HG03558 (cell line): ENCODE results near the gene NAT10.
"Not testable (repeated sequence)": the region's sequence is repeated elsewhere in the genome, so short reads cannot be mapped to it uniquely, and the experiment has no call there.

Experiments used
- ATAC-seq: cut with Tn5 transposase; IDR thresholded peaks from one replicate; pipeline ENCODE4 v1.9.1; 2021; ENCODE audit warnings: moderate number of reproducible peaks; ENCODE audit not compliant: unreplicated experiment; ENCODE audit errors: extremely low read depth

The NAT10 gene

DNA sequence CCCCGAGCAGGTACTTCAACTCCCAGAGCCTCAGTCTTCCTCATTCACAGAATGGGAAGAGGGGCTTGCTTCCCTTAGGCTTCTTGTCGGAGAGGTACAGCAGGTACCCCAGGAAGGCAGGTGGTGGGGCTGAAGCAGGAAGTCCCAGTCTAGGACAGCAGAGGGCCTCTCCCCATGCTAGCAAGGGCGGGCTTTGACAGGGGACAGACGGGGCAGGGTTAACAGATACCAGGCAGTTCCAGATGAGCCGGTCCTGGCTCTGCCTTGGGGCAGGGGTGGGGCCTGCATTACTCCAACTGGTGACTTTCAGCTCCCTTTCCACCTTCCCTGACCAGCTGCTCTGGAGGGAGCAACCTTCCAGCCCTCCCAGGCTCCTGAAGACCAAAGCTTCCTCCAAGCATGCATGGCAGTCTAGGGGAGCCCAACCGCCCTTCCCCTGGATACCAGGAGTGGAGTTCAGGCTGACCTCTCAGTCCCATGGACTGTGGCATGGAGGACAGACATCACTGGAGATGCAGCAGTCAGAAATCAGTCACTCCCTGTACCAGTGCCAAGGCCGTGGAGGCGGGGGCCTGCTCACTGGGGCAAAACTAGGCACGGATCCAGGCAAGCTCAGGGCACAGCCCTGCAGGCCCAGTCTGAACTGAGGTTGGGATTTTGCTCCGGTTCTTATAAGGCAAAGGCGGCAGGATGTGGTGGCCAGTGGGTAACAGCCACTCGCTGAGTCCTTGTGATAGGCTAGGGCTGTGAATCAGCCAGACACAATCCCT lies 60.5 kb downstream of the NAT10 start:
- ATAC-seq: no peak

- no peak for ATAC-seq
Observed at GRCh38 chr11:34166806-34167740, 61.6 kb downstream of the NAT10 start.

- ATAC-seq: no peak
Observed at GRCh38 chr11:34167961-34168360, 62.5 kb downstream of the NAT10 start.

- no peak for ATAC-seq
Observed at GRCh38 chr11:34168642-34169420, 63.4 kb downstream of the NAT10 start.

GRCh38 chr11:34169686-34170085 lies 64.3 kb downstream of the NAT10 start:
- no peak for ATAC-seq

DNA sequence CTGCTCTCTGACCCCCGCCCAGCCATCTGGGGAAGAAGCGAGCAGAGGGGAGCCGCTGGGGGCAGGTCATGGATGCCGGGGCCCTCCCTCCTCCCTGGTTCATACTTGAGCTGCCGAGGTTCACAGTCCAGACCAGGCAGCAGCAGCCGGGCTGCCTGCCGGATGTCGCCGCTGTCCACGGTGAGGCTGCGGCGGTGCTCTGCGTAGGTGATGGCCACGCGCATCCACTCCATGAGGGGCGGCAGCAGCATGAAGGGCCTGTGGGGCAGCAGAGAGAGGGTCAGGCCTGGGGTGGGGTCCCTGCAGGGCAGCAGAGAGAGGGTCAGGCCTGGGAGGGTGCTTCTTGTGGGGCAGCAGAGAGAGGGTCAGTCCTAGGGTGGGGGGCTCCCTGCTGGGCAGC lies 67.6 kb downstream of the NAT10 start:
- ATAC-seq: no peak

- peak; percentile 49 for ATAC-seq
Observed at GRCh38 chr11:34174412-34175041, 69.1 kb downstream of the NAT10 start.

DNA sequence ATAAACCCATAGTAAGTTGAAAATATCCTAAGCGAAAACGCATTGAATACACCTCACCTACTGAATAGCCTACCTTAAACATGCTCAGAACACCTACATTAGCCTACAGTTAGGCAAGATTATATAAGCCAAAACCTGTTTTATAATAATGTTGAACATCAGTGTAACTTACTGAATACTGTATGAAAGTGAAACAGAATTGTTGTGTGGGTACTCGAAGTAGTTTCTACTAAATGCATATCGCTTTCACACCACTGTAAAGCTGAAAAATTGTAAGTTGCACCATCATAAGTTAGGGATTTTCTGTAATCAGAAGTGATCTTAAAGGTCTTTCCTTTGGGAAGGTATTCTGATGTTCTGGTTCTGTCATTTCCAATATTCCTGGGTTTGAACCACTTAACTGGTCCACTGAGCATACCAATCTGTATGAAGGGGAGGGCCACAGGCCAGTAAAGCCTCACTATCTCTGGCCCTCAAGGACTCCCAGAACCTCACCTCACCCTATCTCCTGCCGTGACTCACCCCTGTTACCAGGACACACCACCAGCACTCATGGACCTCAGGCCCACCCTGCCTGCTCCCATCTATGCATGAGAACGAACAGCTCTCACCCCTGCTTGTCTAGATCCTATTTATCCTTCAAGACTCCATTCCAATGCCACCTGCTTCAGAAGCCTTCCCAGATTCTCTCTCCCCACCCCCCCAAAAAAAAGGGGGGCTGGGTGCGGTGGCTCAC lies 70.0 kb downstream of the NAT10 start:
- no peak for ATAC-seq

DNA sequence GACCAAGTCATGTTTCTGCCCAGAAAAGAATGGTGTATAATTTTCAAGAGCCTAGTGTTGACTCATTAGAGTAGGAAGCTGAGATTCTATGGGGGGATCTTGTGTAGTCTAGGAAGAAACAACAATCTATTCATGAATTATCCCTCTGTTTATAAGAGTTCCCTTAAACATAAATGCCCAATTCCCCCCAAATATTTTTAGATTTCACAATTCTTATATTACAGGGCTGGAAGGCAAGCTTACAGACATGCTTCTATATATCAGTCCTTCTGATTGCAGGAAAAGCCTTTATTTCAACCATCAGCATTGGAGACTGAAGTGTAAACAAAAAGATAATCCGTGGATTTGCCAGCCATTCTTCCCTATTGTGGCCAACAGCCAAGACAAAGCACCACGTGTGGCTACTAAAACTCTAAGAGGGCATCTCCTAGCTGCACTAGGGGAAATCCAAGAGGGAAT lies 71.4 kb downstream of the NAT10 start:
- ATAC-seq: no peak

DNA sequence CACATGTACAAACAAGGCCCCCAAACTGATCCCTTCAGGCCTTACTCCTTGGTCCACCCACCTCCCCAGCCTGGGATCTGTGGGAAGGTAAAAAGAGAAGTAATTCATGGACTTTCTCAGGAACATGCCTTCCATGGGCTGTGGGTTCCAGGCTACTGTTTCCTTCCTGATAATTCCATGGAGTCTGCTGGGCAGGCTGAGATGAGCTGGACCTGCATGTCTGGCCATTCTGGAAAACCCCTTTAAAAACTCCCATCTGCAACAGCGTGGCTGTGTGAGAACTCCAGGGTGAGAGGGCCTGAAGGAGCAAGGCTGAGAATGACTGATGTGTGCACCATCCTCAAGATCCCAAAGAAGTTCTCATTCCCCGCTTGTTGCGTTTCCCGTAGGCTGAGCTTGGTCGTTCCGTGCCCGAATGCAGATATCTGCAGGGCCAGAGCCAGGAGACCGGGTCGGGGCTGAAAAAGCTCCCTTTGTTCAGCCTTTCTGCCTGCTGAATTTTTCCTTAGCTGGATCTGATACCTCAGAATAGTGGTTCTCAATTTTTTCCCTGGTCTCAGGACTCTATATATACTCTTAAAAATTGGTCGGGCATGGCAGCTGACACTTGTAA lies 72.9 kb downstream of the NAT10 start:
- ATAC-seq: no peak

DNA sequence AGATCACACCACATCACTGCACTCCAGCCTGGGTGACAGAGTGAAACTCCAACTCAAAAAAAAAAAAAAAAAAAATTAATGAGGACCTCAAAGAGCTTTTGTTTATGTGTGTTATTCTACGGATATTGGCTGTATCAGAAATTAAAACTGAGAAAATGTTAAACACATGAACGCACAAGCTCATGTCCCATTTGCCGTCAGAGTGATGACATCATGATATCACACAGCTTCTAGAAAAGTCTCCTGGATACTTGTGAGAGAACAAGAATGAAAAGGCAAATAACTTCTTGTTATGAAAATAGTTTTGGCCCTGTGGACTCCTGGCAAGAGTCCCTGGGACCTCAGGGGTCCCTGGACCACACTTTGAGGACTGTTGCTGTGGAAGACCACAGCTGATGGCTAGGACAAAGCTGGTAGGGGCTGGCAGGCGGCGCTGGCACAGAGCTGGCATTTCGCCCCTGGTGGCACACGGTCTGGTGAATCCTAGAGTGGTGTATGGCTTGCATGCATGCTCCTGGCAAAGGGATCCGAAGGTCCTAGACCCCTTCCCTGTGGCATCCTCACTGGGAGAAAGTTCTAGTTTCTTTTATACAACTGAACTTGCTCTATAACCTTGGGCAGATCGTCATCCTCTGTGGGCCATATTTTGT lies 73.7 kb downstream of the NAT10 start:
- no peak for ATAC-seq

DNA sequence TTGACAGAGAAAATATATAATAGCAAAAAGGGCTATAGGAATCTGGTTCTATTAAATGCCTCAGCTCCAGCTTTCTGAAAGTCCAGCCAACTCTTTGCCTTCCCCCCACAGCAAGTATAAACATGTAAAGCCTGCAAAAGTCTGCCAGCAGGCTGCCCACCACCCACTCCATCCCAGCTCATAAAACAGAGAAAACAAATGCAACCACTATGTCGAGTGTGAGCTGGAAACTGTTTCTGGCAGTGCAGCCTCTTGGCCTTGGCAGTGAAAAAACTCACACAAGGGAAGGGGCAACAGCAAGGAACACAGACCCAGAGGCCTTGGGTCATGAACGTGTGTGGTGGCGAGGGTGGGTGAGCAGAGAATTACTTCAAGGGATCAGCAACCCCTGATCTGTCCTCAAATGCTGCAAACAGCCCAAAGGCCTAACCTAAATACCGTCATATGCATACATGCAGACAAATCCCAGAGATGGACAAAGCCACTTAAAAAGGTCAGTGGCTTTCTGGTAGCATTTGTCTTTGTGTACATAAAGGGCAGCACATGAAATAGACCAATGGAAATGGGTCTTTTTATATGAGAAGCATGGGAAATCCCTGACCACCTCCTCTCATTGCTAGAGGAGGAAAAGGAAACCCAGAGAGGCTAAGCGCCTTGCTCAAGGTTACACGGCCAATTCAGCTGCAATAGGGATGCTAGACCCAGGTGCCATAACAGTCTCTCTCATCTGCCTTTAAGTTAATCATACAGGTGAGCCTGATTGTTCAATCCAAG lies 74.8 kb downstream of the NAT10 start:
- ATAC-seq: no peak

DNA sequence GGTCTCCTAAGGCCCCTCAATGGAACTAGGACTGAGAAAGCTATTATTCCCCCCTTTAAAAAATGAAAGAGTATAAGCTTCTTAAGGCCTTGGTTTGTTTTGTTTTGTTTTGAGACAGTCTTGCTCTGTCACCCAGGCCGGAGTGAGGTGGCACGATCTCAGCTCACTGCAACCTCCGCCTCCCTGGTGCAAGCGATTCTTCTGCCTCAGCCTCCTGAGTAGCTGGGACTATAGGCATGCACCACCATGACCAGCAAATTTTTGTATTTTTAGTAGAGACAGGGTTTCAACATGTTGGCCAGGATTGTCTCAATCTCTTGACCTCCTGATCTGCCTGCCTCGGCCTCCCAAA lies 75.4 kb downstream of the NAT10 start:
- ATAC-seq: not testable (repeated sequence)

DNA sequence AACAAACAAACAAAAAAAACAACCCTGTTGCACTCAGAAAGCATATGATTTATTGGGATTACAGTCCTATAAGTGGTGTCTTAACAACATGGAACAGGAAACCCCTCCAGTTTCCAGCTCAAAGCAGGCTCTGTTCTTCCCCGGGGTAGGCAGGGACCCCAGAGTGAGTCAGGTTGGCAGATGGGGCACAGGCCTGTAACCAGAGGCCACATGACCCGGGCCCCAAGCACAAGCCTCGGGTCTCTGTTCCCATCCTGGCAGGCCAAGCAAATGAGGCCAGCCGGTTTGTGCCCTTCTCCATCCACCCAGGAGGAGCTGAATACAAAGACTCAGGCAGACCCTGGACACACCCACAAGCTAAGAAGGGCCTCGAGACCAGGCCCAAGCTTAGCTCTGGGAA lies 75.8 kb downstream of the NAT10 start:
- ATAC-seq: no peak

DNA sequence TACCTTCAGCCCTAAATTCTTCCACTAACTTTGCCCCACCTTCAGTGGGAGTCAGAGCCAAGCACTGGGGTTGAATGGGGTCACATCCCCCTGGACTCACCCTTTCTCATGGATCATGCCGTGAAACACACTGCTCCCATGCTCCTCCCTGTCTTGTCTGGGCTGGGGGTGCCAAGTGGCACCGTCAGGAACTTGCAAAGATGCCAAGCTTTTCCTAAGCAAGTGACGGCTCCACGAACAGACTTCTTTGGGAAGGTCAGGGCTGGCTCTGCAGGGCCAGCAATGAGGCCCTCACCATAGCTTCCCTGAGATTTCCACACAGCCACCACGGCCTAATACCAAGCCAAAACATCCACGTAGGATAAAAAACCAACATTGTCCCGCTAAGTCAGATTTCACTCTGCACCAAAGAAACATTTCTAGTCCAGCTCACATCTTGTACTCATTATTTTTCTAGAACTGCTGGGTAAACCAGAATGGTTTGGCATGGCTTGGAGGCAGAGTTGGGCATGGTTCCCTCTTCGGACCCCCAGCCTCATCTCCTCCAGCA lies 76.5 kb downstream of the NAT10 start:
- no peak for ATAC-seq

DNA sequence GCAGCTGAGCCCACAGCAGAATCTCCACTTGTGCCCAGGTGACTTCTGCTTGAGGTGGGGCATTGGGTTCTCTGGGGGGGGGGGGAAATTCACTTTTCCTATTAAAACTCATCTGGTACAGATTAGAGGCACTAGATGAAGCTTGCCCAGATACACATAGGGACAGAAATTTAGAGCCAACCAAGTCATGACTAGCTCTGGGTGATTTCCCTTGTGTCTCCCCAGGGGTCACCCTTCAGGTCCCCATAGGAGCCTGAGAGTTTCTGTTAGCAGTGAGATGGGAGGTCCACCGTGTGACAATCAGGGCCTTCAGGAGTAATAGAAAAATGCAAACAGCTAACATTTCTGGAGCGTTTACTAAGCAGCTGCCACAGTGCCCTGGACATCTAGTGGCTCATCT lies 77.0 kb downstream of the NAT10 start:
- no peak for ATAC-seq

- no peak for ATAC-seq
Observed at GRCh38 chr11:34182921-34183685, 77.7 kb downstream of the NAT10 start.
